Measurements from ENCODE around the gene POLE.
"Not testable (repeated sequence)": the region's sequence is repeated elsewhere in the genome, so short reads cannot be mapped to it uniquely, and the experiment has no call there.

The POLE gene

DNA sequence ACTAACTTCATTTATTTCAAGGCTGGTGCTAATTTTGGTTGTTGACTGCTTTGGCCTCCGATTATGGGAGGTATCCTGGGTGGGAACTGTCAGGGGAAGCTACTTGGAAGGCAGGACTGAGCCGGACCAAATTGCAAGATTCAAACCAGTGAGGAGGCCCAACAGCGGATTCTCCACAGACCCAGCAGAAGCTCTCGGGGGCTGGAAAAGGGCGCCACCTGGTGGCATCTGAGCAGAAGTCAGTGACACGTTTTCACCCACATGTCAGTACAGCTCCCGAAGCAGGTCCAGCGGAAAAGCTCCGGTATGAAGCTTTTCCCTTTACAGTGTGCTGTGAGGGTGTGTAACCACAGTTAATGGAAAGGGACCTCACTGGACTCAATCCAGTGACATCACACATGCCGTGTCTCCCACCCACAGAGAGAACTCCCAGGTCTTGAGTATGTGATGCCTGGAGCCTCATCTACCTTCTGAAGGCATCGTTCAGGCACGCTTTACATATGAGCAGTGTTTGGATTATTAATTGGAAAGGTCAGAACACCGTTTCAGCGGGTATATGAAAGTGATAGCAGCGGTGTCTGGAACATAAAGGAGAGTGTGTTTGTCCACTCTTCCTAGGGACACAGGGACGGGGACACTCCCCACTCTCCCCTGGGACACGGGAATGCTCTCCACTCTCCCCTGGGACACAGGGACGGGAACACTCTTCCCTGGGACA is 72.1 kb downstream of the POLE start:
- peak; percentile 69 for DNase-seq (ENCODE audit: low read depth)

GRCh38 chr12:132614029-132614428 is 73.1 kb downstream of the POLE start:
- DNase-seq (ENCODE audit: low read depth), result no peak

- DNase-seq (ENCODE audit: low read depth), result no peak
These were observed 75.5 kb downstream of the POLE start for GRCh38 chr12:132611620-132612019.

GRCh38 chr12:132610866-132611602 is 76.1 kb downstream of the POLE start:
- DNase-seq (ENCODE audit: low read depth), result no peak

DNA sequence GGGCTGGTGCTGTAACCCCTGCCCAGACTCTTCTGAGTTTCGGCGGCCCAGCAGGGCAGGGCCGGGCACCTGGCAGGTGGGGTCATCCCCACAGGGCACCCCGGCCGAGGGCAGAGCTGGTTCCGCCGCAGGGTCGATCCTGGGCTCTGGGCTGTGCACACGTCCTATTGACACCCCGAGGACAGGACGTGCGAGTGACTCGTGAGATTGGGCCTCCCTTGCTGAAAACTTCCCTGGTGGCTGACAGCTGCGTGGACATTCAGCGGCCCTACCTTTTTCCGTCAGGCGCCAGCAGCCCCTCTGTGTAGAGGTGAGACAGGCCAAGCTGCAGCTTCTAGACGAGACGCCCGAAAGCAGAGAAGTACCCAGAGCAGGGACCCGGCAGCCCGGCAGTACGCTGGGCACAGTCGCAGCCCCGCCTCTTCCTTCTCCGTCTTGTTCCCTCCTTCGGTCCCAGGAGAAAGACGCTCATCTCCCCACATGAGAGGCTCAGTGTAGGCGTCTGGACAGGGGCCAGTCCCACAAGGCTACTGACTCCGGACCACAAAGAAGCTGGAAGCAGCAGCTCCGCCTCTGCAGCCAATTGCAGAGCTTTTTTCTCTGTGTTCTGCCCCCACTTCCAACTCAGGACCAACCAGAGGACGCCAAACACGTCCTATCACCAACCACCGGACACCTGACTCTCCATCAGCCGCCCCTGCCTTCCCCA is 76.9 kb downstream of the POLE start, which contains the start of gene LRCOL1:
LRCOL1 (minus strand) TSS at position 532 of the 709 bp plus-strand sequence. CDS start 4,331 bp downstream, outside the sequence.
- no peak for DNase-seq (ENCODE audit: low read depth)

- no peak for DNase-seq (ENCODE audit: low read depth)
These were observed 78.6 kb downstream of the POLE start for GRCh38 chr12:132608231-132609171.

DNA sequence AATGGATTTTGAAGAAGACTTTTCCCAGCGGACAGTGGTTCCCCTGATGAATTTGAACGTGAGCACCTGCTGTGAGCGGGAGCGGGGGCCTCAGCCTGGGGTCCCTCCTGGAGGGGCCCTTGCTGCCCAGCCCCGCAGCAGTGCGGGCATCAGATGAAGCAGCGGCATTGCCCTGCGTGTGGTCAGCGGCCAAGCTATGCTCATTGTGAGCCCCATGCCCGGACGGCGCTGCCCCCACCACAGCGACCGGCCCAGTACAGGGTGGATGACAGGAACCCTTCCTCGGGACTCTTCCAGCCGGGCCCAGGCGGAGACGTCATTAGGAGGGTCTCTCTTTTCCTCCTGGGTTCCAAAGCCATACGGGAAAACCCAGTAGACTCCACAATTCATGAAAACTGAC is 80.2 kb downstream of the POLE start:
- no peak for DNase-seq (ENCODE audit: low read depth)

DNA sequence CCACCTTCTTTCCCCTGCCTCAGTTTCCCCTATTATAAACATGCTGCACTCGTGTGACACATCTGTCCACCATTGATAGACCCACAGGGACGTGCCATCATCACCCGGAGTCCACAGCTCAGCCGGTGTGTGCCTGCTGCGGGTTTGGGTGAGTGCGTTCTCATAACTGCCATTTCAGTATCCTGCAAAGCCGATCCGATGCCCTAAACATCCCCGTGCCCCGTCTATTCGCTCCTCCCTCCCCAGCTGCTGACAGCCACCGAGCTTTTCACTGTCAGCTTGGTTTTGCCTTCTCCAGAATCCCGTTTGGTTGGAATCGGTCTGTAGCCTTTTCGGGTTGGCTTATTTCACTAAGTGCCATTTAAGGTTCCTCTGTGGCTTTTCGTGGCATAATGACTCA is 80.7 kb downstream of the POLE start:
- DNase-seq (ENCODE audit: low read depth), result no peak

GRCh38 chr12:132605892-132606291 is 81.2 kb downstream of the POLE start:
- no peak for DNase-seq (ENCODE audit: low read depth)

- DNase-seq (ENCODE audit: low read depth), result no peak
These were observed 82.3 kb downstream of the POLE start for GRCh38 chr12:132604668-132605441.

DNA sequence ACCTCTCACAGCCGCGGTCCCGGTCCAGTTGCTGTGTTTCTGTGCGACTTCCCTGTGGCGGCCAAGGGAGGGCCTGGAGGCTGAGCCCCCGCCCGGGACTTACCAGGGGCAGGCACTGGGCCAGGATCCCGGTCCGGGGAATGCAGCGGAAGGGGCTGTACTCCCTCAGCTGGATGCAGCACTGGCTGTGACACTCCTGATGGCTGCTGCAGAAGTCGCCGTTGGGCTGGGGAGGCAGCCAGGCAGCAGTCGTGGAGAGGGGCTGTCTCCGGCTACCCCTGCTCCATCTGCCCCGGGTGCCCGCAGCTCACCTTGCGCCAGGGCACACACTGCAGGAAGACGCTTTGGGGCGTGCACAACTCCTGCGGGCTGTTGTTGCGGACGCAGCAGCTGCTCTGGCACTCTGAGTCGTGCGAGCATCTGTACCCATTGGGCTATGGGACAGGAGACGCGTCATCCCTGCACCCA is 83.0 kb downstream of the POLE start:
- no peak for DNase-seq (ENCODE audit: low read depth)

- DNase-seq (ENCODE audit: low read depth), result no peak
These were observed 83.6 kb downstream of the POLE start for GRCh38 chr12:132603240-132604150.

DNA sequence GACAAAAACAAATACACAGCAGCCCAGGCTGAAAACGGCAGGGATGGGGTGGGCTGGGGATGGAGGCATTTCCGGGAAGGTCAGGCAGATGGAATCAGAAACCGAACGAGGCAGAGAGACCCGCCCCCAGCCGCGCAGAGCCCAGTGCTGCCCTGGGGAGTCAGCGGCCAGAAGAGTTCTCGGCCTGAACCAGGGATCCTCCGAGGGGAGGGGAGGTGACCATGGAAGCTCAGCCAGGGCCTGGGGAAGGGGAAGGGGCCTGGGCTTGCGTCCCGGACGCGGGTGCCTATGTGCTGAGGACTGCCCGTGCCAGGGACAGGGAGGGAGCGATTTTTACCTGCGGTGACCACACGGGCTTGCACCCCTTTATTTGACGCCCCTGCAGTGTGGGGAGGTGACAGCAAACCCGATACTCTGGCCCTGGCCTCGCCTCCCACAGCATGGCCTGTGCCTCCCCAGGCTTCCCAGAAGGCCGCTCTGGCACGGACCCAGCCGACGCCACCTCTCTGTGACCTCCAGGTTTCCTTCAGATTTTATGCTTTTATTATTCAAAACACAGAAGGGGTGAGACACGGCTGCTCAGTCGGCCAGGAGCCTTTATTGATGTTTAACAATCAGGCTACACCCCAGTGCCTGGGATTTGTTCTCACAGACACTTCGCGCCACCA is 84.4 kb downstream of the POLE start:
- DNase-seq (ENCODE audit: low read depth), result no peak

GRCh38 chr12:132601171-132601883 is 85.8 kb downstream of the POLE start:
- DNase-seq (ENCODE audit: low read depth), result no peak

DNA sequence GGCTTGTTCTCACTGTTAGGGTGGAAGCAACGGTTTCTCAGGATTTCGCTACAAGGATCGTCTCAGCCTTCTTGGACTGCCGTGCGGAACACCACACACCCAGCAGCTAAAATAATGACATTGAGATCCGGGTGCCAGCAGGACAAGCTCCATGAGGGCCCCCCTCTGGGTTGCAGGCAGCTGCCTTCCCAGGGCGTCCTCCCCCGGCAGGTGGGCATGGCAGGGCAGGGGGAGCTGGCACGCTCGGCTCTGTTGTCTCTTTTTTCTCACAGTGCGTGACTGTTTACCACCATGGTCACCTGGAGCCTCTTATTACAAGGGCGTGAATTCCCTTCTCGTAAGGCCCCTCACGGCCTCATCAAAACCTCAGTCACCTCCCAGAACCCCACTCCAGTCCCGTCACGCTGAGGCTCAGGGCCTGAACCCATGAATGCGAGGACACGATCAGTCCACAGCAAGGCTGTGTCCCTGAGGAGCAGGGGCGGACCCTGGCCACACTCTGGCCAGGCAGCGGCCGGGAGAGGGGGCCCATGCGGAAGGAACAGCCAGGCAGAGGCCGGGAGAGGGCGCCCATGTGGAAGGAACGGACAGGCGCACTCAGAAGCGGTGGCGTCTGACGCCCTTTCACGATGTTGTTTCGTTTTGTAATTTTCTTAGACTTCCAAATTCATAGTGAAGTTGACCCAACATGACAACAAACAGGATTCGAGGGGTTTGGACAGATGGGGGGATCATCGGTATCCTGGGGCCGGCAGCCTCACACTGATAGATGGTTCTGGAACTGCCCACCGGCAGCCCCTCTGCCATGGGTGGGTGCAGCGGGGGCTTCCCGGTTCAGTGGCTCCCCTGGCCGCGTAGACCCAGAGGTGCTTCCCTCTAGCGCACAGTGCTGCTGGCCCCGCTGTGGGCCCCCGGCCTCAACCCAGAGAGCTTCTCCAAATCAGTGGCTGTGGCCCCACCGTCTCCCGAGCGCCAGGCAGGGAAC is 86.8 kb downstream of the POLE start:
- DNase-seq (ENCODE audit: low read depth), result no peak

DNA sequence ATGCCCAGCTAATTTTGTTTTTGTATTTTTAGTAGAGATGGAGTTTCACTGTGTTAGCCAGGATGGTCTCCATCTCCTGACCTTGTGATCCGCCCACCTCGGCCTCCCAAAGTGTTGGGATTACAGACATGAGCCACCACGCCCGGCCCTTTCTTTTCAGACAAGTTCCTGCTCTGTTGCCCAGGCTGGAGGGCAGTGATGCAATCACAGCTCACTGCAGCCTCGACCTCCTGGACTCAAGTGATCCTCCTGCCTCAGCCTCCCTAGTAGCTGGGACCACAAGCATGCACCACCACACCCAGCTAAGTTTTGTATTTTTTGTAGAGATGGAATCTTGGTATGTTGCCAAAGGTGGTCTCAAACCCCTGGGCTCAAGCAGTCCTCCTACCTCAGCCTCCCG is 87.6 kb downstream of the POLE start:
- not testable (repeated sequence) for DNase-seq (ENCODE audit: low read depth)
